A673 (cell line): ENCODE measurements around the gene TAX1BP1. TPM values are rescaled to one million over a fixed set of nuclear protein-coding genes. Genes with fewer than 3 reads are reported as not detected.

ENCODE experiments used
- BruUV-seq: library from RNA; stranded (reverse); fragments of 400-500 nt; replicated peaks from 2 replicates; lab custom pipeline; 2021; lab: Mats Ljungman, UMichigan
- CTCF ChIA-PET: fragments of 300-600 bp; sonication (Branson Sonifier 250); formaldehyde crosslinking; loops from one replicate; lab custom pipeline; 2022; ENCODE audit warnings: antibody characterized with exemption; lab: Charles Lee
- POLR2A ChIA-PET: fragments of 300-600 bp; sonication (Branson Sonifier 250); formaldehyde crosslinking; loops from one replicate; lab custom pipeline; 2022; ENCODE audit warnings: antibody characterized with exemption; ENCODE audit not compliant: low non-redundant PET; lab: Charles Lee
- DNase-seq: peaks from one replicate; pipeline ENCODE4 v3.0.0-alpha.2; 2015; ENCODE audit warnings: low spot score
- H3K27ac ChIP-seq: fragments of 200-600 bp; sonication (generic); 2 replicates; pipeline ENCODE4 v1.5.1; 2016; ENCODE audit warnings: mixed run types, low read depth, mild to moderate bottlenecking, mixed read lengths, antibody characterized with exemption, low read length; ENCODE audit not compliant: poor library complexity, severe bottlenecking
- H3K27me3 ChIP-seq: fragments of 200-600 bp; sonication (generic); replicated peaks from 2 replicates; pipeline ENCODE4 v1.6.1; 2017; ENCODE audit warnings: mixed run types, low read depth, mild to moderate bottlenecking, mixed read lengths, antibody characterized with exemption, low read length; ENCODE audit not compliant: insufficient read depth, poor library complexity
- H3K36me3 ChIP-seq: fragments of 200-600 bp; sonication (generic); 2 replicates; pipeline ENCODE4 v1.6.1; 2016; ENCODE audit warnings: mixed run types, mild to moderate bottlenecking, mixed read lengths, antibody characterized with exemption, low read length; ENCODE audit not compliant: insufficient read depth, poor library complexity, severe bottlenecking
- H3K4me1 ChIP-seq: fragments of 200-600 bp; sonication (generic); 2 replicates; pipeline ENCODE4 v1.6.1; 2017; ENCODE audit warnings: mixed run types, mild to moderate bottlenecking, mixed read lengths, antibody characterized with exemption, low read length; ENCODE audit not compliant: insufficient read depth, poor library complexity, severe bottlenecking
- H3K4me3 ChIP-seq: fragments of 200-600 bp; sonication (generic); 2 replicates; pipeline ENCODE4 v1.5.1; 2016; ENCODE audit warnings: low read depth, mixed run types, mild to moderate bottlenecking, mixed read lengths, low read length; ENCODE audit not compliant: poor library complexity, severe bottlenecking
- H3K9me3 ChIP-seq: fragments of 200-600 bp; sonication (generic); 2 replicates; pipeline ENCODE4 v1.6.1; 2016; ENCODE audit warnings: mixed run types, low read depth, mild to moderate bottlenecking, mixed read lengths, antibody characterized with exemption, low read length; ENCODE audit not compliant: poor library complexity, severe bottlenecking
- EZH2 ChIP-seq: fragments of 200-600 bp; sonication (generic); IDR thresholded peaks from 2 replicates; pipeline ENCODE4 v1.6.1; 2017; ENCODE audit warnings: borderline replicate concordance, low read depth, mild to moderate bottlenecking, mixed read lengths, antibody characterized with exemption, low read length; ENCODE audit not compliant: poor library complexity, severe bottlenecking
- intact Hi-C: fragments of 100-400 bp; cut with micrococcal nuclease; formaldehyde crosslinking; loops from one replicate; pipeline ENCODE4 v1.10.0; 2022; ENCODE audit not compliant: unreplicated experiment
- total RNA-seq: library from RNA; stranded (reverse); gene quantifications from 2 replicates; pipeline ENCODE4 v1.2.3, GENCODE V29; 2021
- TF ChIP-seq, protein P1 (sequence below): fragments of 300-800, 200-600 bp; sonication (generic); conservative IDR thresholded peaks from 2 replicates; pipeline ENCODE4 v1.5.1; 2017; ENCODE audit warnings: low read depth, mild to moderate bottlenecking, antibody characterized with exemption, low read length, moderate library complexity, mixed read lengths

Gene TAX1BP1
- total RNA-seq, 1 experiment from 2014 or later, result 54.0 TPM

- Histone ChIP-seq H3K36me3 (no peaks in the 10 kb centered on the region), H3K9me3 (no peaks in the 10 kb centered on the region), H3K27ac (no peak overlapping the region), H3K4me1 (no peaks in the 10 kb centered on the region), H3K4me3 (no peak overlapping the region), H3K27me3 (no peaks in the 10 kb centered on the region)
- DNase-seq, result peak; percentile 50
- ChIA-PET POLR2A (no interaction called here), CTCF (no interaction called here)
- intact Hi-C loops, result no loop called here
- TF ChIP-seq, protein P1, sequence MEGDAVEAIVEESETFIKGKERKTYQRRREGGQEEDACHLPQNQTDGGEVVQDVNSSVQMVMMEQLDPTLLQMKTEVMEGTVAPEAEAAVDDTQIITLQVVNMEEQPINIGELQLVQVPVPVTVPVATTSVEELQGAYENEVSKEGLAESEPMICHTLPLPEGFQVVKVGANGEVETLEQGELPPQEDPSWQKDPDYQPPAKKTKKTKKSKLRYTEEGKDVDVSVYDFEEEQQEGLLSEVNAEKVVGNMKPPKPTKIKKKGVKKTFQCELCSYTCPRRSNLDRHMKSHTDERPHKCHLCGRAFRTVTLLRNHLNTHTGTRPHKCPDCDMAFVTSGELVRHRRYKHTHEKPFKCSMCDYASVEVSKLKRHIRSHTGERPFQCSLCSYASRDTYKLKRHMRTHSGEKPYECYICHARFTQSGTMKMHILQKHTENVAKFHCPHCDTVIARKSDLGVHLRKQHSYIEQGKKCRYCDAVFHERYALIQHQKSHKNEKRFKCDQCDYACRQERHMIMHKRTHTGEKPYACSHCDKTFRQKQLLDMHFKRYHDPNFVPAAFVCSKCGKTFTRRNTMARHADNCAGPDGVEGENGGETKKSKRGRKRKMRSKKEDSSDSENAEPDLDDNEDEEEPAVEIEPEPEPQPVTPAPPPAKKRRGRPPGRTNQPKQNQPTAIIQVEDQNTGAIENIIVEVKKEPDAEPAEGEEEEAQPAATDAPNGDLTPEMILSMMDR, result no peak
- no TSS peak for BruUV-seq
Observed at GRCh38 chr7:27842094-27842692, 102.2 kb downstream of the TAX1BP1 start.

GRCh38 chr7:27842851-27843250, 102.9 kb downstream of the TAX1BP1 start:
- H3K9me3 ChIP-seq, result no peaks in the 10 kb centered on the region
- no peaks in the 10 kb centered on the region for H3K27me3 ChIP-seq
- no peaks in the 10 kb centered on the region for H3K36me3 ChIP-seq
- TF ChIP-seq EZH2, result no peak
- TF ChIP-seq, protein P1, result no peak
- no peak for DNase-seq
- H3K4me3 ChIP-seq, result no peak overlapping the region
- no peak overlapping the region for H3K27ac ChIP-seq
- ChIA-PET CTCF (no interaction called here), POLR2A (no interaction called here)
- no peaks in the 10 kb centered on the region for H3K4me1 ChIP-seq
- BruUV-seq, result no TSS peak
- intact Hi-C loops, result no loop called here

DNA sequence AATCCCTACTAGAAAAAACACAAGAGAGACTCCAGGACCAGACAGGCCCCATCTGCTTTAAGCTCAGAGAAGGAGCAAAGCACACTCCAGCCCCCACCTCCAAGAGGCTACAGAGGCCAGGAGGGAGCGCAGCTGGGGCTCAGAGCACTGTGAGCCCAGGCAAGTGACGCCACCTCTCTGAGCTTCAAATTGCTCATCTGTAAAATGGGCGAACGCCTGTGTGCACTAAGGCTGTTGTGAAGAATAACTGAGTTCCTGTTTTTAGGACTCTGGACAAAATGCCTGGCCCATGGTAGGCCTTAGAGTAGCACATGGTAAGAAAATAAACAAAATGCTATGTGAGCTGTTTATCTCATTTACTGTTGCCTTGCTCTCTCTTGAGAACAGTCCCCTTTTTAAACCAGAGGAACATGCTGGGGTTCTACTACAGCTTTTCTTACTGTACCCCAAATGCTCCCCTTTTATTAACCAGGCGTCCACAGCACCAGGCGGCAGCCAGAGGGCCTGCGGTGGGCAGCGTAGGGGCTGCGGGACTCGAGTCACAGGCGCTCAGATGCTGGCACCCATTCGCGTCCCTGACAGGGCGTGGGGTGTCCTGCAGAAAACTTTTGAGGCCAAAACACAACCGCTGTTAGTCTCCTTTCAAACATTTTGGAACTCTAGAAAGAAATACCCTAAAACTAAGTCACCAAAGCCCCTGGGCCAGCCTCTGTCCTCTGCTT, 103.8 kb downstream of the TAX1BP1 start:
- Histone ChIP-seq H3K9me3 (no peaks in the 10 kb centered on the region), H3K27me3 (no peaks in the 10 kb centered on the region), H3K36me3 (no peaks in the 10 kb centered on the region), H3K4me3 (no peak overlapping the region), H3K4me1 (no peaks in the 10 kb centered on the region), H3K27ac (no peak overlapping the region)
- no TSS peak for BruUV-seq
- DNase-seq, result no peak
- TF ChIP-seq, protein P1, result no peak
- no peak for TF ChIP-seq EZH2
- CTCF ChIA-PET, result no interaction called here
- POLR2A ChIA-PET, result no interaction called here
- intact Hi-C loops, result no loop called here
